ENCODE results near the gene NCR3LG1.

NCR3LG1 gene, protein sequence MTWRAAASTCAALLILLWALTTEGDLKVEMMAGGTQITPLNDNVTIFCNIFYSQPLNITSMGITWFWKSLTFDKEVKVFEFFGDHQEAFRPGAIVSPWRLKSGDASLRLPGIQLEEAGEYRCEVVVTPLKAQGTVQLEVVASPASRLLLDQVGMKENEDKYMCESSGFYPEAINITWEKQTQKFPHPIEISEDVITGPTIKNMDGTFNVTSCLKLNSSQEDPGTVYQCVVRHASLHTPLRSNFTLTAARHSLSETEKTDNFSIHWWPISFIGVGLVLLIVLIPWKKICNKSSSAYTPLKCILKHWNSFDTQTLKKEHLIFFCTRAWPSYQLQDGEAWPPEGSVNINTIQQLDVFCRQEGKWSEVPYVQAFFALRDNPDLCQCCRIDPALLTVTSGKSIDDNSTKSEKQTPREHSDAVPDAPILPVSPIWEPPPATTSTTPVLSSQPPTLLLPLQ

DNA sequence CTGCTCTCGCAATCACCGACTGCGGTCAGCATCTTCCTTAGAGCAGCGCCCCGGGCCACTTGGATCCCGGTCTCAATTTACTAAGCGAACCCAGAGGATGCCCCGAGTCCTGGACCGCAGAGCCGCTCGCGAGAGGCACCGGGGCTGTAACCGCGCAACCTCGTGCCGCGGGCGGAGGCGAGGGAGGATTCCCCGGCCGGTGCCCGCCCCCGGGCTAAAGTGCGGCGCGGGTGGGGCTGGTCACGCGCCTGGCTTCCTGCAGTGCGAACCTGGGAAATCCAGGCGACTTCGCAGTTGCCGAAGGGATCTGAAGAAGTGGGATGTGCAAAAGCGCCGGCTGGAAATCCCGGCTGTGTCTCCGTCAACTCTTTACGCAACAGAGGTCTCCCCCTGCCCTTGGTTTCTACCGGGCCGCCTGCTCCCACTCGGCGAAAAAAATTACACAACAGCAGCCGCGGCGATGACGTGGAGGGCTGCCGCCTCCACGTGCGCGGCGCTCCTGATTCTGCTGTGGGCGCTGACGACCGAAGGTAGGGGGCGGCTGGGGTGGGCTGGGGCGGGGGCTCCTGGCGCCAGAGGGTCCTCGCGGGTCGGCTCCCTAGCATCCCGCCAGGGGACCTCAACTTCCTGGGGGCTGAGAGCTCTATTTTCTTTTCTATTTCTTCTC lies at the start of gene NCR3LG1:
Gene NCR3LG1 (plus strand): TSS at position 291 of the 667 bp plus-strand sequence. CDS start 170 bp downstream, at position 461.
- DNase-seq (ENCODE audit: low read depth): no peak

DNA sequence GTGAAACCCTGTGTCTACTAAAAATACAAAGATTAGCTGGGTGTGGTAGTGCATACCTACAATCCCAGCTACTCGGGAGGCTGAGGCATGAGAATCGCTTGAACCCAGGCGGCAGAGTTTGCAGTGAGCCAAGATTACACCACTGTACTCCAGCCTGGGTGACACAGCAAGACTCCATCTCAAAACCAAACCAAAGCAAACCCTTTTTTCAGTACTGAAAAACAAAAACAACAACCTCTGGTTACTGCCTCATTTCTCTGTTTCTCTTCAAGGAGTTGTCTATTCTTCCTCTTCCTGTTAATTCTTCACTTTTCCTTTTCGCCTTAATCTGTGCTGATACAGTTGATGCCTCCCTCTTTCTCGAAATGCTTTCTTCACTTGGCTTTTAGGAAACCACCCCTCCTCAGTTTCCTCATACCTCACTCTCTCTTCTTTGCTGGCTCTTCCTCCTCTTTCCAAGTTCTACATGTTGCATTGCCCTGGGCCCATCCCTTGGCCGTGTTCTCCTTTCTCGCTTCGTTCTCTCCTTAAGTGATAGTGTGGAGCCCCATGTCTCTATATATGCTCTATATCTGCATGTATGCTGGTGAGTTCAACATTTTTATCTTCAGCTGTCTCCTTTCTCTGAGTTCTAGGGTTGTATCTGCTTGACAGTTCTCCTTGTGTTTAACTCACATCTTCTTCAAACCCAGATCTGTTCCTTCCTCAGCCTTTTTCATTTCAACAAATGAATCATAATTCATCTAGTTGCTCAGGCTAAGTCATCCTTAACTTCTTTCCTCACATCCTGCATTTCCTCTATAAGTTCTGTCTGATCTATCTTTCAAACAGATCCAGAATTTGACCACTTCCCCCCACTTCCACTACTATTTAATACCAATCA lies 38.0 kb upstream of the NCR3LG1 start:
- DNase-seq (ENCODE audit: low read depth): no peak

DNA sequence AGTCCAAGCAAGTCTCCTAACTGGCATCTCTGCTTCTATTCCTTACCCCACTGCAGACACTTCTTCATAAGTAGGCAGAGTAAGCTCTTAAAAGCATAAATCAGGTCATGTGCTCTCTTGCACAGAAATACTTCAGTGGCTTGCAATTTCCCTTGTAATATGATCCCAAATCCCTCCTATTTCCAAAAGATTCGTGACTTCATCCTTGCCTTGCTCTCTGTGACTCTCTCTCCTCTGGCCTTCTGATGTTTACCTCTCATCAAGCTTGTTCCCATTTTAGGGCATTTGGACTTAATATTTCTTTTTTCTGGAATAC lies 37.4 kb upstream of the NCR3LG1 start:
- DNase-seq (ENCODE audit: low read depth): peak; percentile 77

DNA sequence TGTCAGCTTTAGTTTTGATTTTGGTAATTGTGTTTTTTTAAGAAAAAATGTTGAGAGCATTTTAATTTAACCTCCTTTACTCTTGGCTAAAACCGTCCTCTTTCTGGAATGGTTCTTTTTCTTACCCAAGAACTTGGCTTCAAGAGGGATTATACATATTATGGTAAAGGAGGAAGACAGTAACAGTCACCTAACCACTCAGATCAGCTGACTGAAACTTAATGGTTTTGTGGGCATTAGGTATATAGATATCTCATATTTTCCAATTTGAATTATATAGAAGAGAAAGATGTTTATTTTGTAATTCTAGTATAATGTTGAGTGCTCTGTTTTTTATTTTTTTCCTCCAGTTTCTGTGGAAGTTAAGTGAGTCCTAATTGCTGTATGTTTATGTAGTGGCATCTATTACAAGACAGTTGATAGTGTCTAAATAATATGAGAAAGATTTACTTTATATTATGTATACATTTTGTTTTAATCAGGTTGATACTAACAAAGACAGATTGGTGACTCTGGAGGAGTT lies 36.6 kb upstream of the NCR3LG1 start:
- DNase-seq (ENCODE audit: low read depth): no peak

DNA sequence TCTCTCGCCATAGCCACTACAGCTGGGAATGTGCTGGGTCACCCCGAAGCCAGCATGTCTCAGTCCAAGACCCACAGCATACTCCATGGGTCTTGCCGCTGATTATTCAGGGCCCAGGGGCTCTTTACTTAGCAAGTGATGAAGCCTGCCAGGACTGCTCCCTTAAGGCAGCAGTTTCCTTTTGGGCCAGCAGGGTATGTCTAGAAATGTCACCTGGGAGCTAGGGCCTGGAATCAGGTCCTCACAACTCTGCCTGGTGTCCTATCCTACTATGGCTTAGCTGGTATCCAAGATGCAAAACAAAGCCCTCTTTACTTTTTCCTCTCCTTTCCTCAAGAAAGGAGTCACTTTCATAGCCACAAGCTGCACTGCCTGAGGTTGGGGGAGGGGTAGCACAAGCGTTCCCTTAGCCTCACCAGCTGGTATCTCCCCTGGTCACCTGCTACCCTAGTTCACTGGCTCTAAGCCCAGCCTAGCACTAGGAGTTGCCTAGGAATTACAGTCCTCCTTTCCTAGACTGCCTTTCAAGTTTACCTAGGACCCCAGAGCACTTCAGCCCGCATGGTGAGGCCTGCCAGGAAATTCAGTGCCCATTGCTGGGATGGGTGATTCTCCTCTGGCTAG lies 22.6 kb upstream of the NCR3LG1 start:
- no peak for DNase-seq (ENCODE audit: low read depth)

DNA sequence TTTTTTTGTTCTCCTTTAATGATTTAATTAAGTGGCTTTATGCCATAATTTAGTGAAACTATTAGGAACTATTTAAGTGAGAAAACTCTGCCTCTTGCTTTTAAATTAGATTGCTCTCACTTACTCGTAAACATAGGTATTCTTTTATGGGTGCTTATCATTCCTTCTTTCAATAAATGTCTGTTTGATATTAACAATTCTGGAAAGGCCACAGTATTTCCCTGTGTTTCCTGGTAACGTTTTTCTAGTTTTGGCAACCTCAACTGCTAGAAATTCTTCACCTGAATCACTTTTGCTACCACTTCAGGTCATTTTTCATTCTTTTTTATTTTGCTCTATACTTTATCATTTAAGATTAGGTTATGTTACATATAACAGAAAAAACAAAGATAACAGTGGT lies 19.9 kb upstream of the NCR3LG1 start:
- no peak for DNase-seq (ENCODE audit: low read depth)

DNA sequence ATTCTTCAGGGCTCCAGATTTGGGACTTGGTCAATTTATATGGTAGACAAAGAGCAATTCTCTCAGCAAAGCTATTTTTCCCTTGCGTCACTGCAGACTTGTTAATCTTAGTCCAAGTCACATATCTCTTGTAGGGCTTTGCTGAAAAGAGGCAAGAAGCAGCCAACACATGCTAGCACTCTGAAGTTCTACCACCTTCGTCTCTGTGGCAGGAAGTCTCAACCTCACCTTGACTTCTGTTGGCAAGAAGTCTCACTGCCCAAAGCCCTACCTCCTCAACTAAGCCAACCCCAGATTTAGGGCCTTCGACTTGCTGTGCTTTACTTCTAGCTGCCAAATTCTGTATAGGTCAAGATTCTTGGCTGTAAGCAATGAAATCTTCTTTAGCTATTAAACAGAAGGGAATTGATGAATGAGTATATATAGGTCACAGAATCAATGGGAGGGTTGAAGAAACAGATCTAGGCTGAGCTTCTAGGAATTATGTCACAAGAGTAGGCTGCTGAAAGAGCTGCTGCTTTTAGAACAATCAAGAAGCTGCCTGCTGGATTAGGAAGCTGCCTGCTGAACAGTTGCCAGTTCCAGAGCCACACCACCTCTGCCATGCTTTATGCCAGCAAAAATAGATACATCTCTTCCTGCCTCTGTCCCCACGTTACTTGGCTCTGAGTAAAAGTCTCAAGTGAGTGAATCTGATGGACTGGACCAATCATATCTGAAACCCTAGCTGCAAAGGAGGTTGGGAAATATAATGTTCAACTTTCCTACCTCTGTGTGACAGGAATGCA lies 17.6 kb upstream of the NCR3LG1 start:
- no peak for DNase-seq (ENCODE audit: low read depth)

DNA sequence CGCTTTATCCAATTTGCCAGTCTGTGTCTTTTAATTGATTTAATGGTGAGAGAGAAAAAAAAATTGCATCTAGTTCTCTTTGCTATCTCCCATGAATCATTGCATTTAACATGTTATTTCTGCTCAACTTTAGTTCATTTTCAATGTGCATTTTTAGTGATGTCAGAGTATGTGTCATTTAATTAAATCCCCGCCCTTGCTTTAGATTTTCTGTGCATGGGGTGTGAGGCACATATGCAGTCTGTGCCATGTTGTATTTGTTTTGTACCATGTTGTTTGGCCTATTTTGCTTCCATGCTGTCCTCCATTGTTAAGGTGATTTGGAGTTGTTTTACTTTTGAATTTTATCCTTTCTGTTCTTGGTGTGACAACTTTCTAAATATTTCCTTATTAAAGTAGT lies 8.3 kb upstream of the NCR3LG1 start:
- DNase-seq (ENCODE audit: low read depth): no peak

DNA sequence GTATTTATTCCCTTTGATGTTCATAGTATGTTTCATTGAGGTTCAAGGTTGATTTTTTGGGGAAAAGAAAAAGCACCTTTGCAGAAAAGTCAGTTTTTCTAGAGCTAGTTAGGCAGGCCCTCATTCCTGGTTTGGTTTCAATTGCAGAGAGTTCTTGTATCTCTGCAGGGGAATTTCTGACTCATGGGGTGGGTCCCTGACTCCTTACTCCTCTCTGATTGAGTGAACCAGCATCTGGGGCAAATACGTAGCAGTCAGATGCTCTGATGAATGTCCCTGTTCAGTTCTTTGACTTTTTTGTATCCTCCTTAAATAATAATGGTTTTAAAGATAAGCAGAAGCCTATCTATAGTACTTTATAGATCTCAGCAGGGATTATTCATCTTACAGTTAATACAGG lies 7.7 kb upstream of the NCR3LG1 start:
- DNase-seq (ENCODE audit: low read depth): peak; percentile 54

DNA sequence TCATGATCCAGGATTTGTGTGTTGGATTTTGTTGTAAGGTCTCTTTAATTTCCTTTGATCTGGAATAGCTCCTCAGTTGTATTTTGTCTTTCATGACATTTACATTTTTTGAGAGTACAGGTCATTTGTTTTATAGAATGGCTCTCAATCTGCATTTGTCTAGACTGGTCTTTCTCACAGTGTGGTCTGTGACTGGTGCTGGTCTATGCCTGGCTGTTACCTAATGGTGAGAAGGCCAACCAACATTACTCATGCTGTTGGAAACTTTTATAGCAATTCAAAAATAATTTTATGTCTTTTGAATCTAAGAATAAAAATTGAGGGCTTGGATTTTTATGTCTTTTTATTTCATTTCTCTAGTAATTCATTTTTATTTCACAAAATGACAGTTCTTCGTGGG lies 3.9 kb upstream of the NCR3LG1 start:
- DNase-seq (ENCODE audit: low read depth): no peak

DNA sequence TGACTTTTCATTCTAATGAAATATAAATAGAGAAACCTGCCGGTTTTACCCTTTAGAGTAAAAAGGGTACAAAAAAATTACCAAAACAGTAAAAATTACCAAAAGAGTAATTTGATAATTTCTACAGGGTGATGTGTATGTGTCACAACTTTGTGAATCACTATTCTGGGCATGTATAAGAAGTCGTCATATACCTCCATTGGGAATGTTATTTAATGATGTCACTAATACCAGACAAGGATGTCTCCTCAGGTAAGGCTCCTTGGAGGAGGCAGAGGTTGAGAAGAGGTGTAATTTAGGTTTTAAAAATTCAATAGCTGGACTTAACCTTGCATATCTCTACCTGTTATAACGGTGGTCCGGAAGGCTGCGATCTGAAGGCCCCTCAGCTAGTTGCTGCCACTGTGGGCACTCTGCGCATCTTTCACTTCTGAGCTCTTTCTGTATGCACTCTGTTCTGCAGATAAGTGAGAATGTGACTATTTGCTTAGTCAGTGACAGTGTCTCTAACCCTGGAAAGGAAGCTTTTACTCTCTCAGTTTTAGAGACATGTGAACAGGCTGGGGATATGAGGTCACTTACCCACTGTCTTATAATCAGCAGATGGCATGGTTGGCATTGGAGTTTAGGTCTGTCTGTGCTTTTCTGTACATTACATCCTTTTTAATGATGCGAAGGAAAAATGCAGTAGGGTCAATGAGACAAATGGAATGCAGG lies 987 bp upstream of the NCR3LG1 start:
- no peak for DNase-seq (ENCODE audit: low read depth)

DNA sequence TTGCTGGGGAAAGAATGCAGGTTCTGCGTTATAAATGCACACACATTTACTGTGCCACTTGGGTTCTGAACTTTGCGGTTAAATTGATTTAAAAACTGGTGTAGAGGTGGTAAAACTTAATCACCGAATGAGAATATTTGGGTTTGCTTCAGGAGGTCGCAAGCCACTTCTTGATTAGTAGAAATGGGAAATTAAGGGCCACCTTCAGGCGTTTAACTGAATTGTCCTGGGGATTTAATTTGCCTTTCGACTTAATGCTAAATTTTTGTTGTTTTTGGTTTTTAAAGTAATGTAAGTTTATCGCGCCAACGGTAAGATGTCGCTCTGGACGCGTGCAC lies 459 bp upstream of the NCR3LG1 start:
- no peak for DNase-seq (ENCODE audit: low read depth)

DNA sequence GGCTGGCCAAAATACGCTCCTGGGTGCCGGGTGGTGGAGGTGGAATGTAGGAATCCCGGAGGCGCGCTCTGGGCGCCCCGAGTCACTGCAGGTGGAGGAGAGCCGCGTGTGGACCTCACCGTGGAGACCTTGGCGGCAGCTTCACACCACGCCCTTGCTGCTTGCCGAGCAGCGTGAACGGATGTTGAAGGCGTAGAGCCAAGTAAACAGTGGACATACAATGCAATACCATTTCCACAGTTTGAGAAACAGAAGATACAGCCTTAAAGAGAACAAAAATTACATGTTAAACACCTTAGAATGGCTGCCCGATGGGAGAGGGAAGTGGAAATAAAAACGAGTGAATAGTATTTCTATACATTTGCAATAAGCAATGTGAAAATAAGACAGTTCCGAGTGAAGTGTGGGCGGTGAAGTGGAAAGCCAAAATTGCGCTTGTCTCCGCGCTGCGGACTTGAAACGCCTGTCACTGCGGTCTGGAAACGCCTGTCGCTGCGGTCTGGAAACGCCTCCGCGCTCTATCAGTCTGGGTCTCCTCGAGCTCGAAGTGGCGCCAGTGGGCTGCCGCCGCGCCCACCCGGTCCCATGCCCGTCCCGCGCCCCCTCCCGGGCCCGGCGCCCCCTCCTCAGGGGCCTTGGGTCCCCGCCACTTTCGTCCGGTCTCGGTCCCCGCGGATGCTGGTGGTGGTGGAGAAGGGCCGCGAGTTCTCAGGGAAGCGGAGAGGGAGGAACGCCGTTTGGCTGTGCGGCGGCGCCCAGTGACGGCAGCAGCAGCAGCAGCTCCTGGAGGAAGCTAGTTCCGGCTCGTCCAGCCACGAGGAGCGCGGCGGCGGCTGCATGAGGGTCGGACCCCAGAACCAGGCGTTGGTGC lies 1.6 kb downstream of the NCR3LG1 start:
- DNase-seq (ENCODE audit: low read depth): peak; percentile 28

DNA sequence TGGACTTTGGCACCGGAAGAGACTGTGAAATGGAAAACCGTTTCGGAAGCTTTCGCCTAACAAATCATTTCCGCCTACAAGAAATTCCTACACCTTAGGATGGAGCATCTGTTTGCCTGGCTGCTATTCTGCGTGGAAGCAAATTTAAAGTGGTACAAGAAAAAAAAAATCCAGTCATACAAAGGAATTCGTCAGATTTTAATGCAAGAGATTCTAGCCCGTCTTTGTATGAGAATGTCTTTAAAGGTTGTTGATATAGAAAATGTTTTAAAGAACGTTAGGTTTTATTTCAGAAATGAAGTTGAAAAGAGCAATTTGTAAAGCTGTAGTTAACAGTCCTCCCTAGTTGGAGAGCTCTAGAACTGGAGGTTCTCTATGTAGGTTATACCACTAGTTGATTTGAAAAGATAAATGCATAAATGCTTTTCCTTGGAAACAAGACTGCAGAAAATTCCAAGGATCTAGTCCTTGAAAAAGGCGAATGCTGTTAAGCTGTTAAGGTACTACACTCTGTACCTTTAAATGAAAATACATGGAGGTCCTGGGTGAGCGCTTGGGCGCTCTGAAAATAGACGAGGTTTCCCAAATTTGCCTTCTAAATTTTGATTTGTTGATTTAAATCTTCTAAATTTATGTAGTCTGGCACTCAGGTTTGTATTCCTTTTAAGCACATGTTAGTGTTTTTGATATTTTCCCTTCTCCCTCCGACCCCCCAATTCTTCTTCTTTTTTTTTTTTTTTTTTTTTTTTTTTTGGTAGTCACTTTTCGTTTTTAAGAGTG lies 2.4 kb downstream of the NCR3LG1 start:
- DNase-seq (ENCODE audit: low read depth): no peak

DNA sequence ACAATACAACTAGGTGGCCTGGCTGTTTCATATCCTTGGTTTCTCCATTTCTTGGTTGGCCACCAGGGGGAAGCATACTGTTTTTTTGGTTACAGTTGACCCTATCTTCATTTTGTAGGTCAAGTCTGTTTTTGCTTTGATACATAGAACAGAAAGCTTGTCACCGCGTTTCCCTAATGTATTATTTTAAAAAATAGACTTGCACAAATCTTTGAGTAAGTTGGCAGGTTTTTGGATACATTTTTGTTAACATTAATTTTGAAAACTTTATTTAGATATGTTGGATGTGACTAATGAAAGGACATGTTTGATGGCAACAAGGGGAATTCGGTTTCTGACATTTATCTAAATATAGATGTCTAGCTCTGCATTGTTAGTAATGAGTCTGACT lies 3.0 kb downstream of the NCR3LG1 start:
- peak; percentile 28 for DNase-seq (ENCODE audit: low read depth)

DNA sequence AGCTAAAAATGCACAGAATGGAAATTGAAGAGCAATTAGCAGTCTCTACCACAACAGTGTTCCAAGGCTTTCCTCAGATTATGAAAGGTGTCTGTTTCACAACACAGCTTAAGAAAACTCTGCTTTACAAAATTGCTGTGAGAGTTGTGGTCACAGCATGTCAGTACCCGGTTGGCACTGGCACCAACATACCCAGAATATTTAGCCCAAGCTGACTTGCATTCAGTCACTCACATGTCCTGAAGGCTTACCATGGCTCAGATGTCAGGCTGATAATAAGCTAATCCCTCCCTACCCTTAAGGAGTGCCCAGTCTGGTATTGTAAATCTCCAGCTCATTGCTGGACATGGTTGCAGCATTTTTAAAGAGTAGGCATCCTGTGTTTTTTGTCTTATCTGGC lies 14.9 kb downstream of the NCR3LG1 start:
- no peak for DNase-seq (ENCODE audit: low read depth)

DNA sequence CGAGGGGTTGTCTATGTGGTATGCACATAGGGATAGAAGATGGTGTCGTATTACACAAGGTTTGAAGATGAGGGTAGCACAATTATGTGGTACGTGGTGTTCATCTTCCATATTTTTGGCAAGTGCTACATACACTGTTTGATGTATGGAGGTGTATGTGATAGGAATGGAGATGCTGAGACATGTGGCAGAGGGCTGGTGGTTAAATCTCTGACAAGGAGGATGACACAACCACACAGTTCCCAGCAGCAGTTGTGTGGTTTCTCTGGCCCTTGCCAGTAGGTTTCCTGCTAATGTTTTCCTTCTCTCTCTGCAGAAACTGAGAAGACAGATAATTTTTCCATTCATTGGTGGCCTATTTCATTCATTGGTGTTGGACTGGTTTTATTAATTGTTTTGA lies 17.0 kb downstream of the NCR3LG1 start:
- DNase-seq (ENCODE audit: low read depth): no peak

DNA sequence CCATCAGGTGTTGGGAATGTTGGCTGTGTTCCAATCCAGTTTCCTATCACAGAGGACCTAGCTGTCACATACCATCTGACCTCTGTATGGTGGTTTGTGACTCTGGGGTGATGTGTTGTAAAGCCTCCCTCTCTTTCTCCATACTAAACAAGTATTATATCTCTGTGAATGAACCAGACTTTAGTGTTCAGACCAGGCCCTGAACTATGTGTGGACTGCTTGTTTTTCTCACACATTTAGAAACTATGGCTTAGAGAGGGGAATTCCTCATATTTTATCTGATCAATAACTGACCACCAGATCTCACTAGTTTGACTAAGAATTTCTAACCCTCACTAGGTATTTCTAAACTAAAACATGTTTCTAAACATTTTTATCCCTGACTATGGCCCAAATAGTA lies 17.5 kb downstream of the NCR3LG1 start:
- DNase-seq (ENCODE audit: low read depth): no peak

DNA sequence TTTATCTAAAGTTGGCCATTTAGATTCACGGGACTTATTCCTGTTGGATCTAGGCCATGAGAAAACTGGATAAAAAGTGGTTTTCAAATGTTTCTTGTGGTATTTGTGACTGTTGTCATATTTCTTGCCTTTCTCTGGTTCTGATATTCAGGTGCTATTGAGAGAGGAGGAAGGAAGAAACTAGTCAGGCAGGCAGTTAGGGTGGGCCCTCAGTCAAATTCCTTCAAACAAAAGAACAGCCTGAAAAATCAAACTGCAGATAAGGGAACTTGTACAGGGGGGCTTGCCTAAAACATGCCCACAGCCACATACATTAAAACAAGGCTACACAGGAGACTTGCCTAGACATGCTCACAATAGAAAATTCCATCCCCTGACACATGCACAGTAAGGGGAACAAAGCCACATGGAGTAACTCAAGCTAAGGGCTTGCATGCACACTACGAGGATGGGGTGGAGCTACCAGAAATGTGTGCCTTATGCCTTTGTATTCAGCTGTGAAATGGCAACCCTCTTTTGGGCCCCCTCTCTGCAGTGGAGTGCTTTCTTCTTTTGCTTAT lies 18.2 kb downstream of the NCR3LG1 start:
- DNase-seq (ENCODE audit: low read depth): no peak
